Measurements from ENCODE around the gene CALN1.

DNA sequence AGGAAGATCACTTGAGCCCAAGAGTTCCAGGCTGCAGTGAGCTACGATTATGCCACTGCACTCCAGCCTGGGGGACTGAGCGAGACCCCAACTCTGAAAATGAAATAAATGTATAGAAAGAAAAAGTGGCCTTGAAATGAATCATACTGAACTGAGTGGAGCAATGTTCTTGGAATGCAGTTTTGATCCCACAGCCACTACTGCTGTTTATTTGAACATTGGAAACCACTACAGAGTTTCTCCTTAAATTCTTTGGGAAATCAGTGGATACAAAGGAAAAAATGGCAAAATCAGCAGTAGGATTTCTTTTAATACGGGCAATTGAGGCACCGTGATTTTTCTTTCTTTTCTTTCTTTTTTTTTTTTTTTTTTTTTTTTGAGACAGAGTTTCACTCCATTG is 642.8 kb downstream of the CALN1 start:
- no peak for TF ChIP-seq POLR2A (IDR thresholded peaks at IDR 0.05)
- TF ChIP-seq, protein P1, sequence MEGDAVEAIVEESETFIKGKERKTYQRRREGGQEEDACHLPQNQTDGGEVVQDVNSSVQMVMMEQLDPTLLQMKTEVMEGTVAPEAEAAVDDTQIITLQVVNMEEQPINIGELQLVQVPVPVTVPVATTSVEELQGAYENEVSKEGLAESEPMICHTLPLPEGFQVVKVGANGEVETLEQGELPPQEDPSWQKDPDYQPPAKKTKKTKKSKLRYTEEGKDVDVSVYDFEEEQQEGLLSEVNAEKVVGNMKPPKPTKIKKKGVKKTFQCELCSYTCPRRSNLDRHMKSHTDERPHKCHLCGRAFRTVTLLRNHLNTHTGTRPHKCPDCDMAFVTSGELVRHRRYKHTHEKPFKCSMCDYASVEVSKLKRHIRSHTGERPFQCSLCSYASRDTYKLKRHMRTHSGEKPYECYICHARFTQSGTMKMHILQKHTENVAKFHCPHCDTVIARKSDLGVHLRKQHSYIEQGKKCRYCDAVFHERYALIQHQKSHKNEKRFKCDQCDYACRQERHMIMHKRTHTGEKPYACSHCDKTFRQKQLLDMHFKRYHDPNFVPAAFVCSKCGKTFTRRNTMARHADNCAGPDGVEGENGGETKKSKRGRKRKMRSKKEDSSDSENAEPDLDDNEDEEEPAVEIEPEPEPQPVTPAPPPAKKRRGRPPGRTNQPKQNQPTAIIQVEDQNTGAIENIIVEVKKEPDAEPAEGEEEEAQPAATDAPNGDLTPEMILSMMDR (IDR thresholded peaks at IDR 0.05): no peak
- no peak for TF ChIP-seq POLR2AphosphoS5 (IDR thresholded peaks at IDR 0.05)
- TF ChIP-seq EP300 (IDR thresholded peaks at IDR 0.05): no peak
